SU-DHL-6 (cell line): Measurements from ENCODE around the gene ANO6.

ENCODE experiments used
- H2AFZ ChIP-seq: fragments of 200-600 bp; sonication (generic); 2 replicates; pipeline ENCODE4 v1.6.1; 2014; ENCODE audit warnings: low read depth, mild to moderate bottlenecking, moderate library complexity, mixed read lengths, antibody characterized with exemption, low read length; ENCODE audit not compliant: severe bottlenecking
- H3F3A ChIP-seq: fragments of 200-600 bp; shearing (Covaris generic); 2 replicates; pipeline ENCODE4 v1.6.0; 2016; ENCODE audit warnings: antibody characterized with exemption, mild to moderate bottlenecking; ENCODE audit not compliant: insufficient read depth
- H3K27ac ChIP-seq: fragments of 200-600 bp; sonication (generic); 2 replicates; pipeline ENCODE4 v1.5.1; 2016; ENCODE audit warnings: low read depth, mild to moderate bottlenecking, low read length, moderate library complexity, mixed read lengths
- H3K27me3 ChIP-seq: fragments of 200-600 bp; sonication (generic), shearing (Covaris generic); 2 replicates; pipeline ENCODE4 v1.6.0; 2014; ENCODE audit warnings: mild to moderate bottlenecking, low read length
- H3K36me3 ChIP-seq: fragments of 200-600 bp; sonication (generic); 2 replicates; pipeline ENCODE4 v1.6.1; 2014; ENCODE audit warnings: mild to moderate bottlenecking, low read length, mixed read lengths
- H3K4me2 ChIP-seq: fragments of 300-600, 200-600 bp; shearing (Covaris generic), sonication (generic); 2 replicates; pipeline ENCODE4 v1.6.0; 2014; ENCODE audit warnings: low read length, low read depth, mild to moderate bottlenecking; ENCODE audit not compliant: poor library complexity, severe bottlenecking
- H3K4me3 ChIP-seq: fragments of 200-600 bp; sonication (generic); 2 replicates; pipeline ENCODE4 v1.5.1; 2014; ENCODE audit warnings: antibody characterized with exemption, low read length, mild to moderate bottlenecking, mixed read lengths; ENCODE audit not compliant: insufficient read depth, poor library complexity, severe bottlenecking
- H3K79me2 ChIP-seq: fragments of 200-600 bp; sonication (generic); 2 replicates; pipeline ENCODE4 v1.6.1; 2014; ENCODE audit warnings: mild to moderate bottlenecking, low read length, moderate library complexity; ENCODE audit not compliant: insufficient read depth
- H3K9ac ChIP-seq: fragments of 200-600 bp; sonication (generic); 2 replicates; pipeline ENCODE4 v1.7.0; 2014; ENCODE audit warnings: mild to moderate bottlenecking, low read length
- H3K9me2 ChIP-seq: fragments of 200-600 bp; sonication (generic); replicated peaks from 2 replicates; pipeline ENCODE4 v1.6.1; 2014; ENCODE audit warnings: low read length; ENCODE audit not compliant: insufficient read depth
- H3K9me3 ChIP-seq: fragments of 200-600 bp; sonication (generic); 2 replicates; pipeline ENCODE4 v1.6.1; 2014; ENCODE audit warnings: low read length, mixed read lengths; ENCODE audit not compliant: insufficient read depth
- H4K20me1 ChIP-seq: fragments of 200-600 bp; sonication (generic); 2 replicates; pipeline ENCODE4 v1.6.1; 2014; ENCODE audit warnings: low read depth, mild to moderate bottlenecking, antibody characterized with exemption, low read length, moderate library complexity, mixed read lengths
- EZH2phosphoT487 ChIP-seq: fragments of 200-600 bp; sonication (generic), shearing (Covaris generic); conservative IDR thresholded peaks from 2 replicates; pipeline ENCODE4 v1.6.1; 2018; ENCODE audit warnings: mild to moderate bottlenecking, antibody characterized with exemption, low read length, moderate library complexity, mixed read lengths
- TF ChIP-seq, protein P1 (sequence below): fragments of 200-600 bp; sonication (generic); IDR thresholded peaks from one replicate; pipeline ENCODE4 v1.5.1; 2017; ENCODE audit warnings: antibody characterized with exemption, mild to moderate bottlenecking, low read length, moderate library complexity; ENCODE audit not compliant: insufficient read depth, poor library complexity, severe bottlenecking

Gene ANO6

DNA sequence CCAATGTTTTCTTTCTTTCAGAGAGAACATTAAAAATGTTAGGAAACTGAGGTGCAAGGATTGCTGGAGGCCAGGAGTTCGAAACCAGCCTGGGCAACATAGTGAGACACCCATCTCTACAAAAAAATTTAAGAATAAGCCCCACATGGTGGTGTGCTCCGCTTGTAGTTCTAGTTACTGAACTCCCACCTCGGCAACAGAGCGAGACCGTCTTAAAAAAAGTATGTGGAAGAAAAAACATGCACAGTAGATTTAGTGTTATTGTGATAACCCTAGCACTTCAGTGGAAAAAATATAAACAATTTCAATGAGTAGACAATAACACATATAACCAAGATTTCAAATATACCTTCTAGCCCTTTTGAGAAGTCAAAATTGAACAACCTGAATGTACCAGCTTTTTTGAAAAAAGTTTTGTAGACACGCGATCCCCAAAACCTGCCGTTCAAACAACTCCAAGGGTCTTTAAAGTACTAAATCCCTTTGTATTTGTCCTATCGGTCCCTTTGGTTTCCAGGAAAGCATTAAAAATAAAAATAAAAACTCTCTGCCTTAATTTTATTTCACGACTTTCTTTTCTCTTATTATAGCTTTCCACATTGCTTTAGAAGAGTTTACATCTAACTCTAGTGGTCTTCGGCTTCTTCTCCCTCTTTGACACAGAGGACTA is 1.0 kb upstream of the ANO6 start:
- Histone ChIP-seq H3K79me2 (peaks cover 8% of the 10 kb centered on the region; the same call in 1 of the 2 replicates), H3K27me3 (no peaks in the 10 kb centered on the region), H3K27ac (peak overlapping the region; percentile 25; the same call in 1 of the 2 replicates), H3K9ac (peak overlapping the region; percentile 75), H2AFZ (peak overlapping the region; percentile 97), H4K20me1 (no peaks in the 10 kb centered on the region), H3K9me2 (no peaks in the 10 kb centered on the region), H3F3A (0 out of 2 replicates have a peak, but pooled peaks cover 16% of the 10 kb centered on the region), H3K4me3 (peak overlapping the region; percentile 83), H3K36me3 (no peaks in the 10 kb centered on the region), H3K9me3 (no peaks in the 10 kb centered on the region), H3K4me2 (peak overlapping the region; percentile 93)
- no peak for TF ChIP-seq EZH2phosphoT487
- TF ChIP-seq, protein P1, sequence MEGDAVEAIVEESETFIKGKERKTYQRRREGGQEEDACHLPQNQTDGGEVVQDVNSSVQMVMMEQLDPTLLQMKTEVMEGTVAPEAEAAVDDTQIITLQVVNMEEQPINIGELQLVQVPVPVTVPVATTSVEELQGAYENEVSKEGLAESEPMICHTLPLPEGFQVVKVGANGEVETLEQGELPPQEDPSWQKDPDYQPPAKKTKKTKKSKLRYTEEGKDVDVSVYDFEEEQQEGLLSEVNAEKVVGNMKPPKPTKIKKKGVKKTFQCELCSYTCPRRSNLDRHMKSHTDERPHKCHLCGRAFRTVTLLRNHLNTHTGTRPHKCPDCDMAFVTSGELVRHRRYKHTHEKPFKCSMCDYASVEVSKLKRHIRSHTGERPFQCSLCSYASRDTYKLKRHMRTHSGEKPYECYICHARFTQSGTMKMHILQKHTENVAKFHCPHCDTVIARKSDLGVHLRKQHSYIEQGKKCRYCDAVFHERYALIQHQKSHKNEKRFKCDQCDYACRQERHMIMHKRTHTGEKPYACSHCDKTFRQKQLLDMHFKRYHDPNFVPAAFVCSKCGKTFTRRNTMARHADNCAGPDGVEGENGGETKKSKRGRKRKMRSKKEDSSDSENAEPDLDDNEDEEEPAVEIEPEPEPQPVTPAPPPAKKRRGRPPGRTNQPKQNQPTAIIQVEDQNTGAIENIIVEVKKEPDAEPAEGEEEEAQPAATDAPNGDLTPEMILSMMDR, result no peak

DNA sequence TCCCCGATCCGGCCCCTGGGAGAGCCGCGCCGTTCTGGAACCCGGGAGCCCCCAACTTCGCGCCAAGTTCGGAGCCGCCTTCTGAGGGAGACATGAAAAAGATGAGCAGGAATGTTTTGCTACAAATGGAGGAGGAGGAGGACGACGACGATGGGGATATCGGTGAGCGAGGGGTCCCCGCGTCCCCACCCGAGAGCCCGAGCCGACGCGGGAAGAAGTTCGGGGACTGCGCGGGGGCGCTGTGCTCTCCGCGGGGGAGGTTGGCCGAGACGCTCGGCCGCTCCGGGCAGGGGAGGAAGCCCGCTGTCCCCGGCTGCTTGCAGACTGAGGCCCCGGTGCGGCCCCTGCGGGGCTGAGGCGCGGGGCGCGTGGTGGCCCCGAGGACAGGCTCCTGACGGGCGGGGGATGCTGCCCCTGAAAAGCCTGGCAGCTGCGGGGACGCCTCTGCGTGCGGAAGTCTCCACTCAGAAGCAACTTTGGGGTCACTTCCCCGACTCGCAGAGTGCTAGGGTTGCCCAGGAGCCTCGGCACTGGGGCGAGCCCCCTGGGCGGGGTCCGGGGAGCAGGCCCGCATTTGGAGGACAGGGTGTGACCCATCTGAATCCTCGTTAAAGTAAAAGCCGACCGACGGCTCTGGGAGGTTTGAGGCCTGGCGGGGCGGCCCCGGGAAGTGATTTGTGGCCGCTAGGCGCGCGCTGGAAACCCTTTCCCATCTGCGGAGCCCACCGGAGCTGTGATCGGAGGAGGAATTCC is 511 bp downstream of the ANO6 start:
- H4K20me1 ChIP-seq, result no peaks in the 10 kb centered on the region
- H3K36me3 ChIP-seq, result no peaks in the 10 kb centered on the region
- H3F3A ChIP-seq, result 0 out of 2 replicates have a peak, but pooled peaks cover 16% of the 10 kb centered on the region
- H3K27me3 ChIP-seq, result no peaks in the 10 kb centered on the region
- peak overlapping the region; percentile 97 for H2AFZ ChIP-seq
- H3K9me2 ChIP-seq, result no peaks in the 10 kb centered on the region
- TF ChIP-seq EZH2phosphoT487, result no peak
- TF ChIP-seq, protein P1, result peak; percentile 21
- no peaks in the 10 kb centered on the region for H3K9me3 ChIP-seq
- peak overlapping the region; percentile 75 for H3K9ac ChIP-seq
- H3K27ac ChIP-seq, result peak overlapping the region; percentile 78
- H3K4me3 ChIP-seq, result peak overlapping the region; percentile 83
- peaks cover 16% of the 10 kb centered on the region for H3K79me2 ChIP-seq
- peak overlapping the region; percentile 93 for H3K4me2 ChIP-seq

DNA sequence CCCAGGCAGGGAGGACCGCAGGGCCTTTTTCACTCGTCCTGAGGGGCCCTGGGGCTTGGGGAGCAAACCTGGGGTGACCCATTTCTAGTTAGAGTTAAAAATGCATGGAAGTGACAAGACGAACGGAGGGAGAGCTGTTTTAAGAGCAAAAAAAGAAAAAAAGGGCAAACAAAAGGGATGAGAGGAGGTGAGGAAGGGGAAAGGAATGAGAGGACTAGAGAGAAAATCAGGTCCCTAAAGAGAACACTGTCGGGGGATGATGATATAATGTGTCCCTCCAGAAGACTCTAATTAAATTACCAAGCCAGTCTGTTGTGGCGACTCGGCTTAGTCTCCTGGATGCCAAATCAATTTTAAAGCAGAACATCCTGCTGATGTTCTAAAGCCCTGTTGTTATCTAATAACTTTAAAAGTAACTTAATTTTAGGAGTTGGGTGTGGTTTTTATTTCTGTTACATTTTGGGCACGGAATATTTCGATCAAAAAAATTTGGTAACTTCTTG is 1.1 kb downstream of the ANO6 start:
- Histone ChIP-seq H4K20me1 (no peaks in the 10 kb centered on the region), H3F3A (0 out of 2 replicates have a peak, but pooled peaks cover 16% of the 10 kb centered on the region), H3K79me2 (peaks cover 16% of the 10 kb centered on the region), H2AFZ (peak overlapping the region; percentile 97), H3K4me3 (peak overlapping the region; percentile 83), H3K27ac (no peak overlapping the region), H3K9ac (peak overlapping the region; percentile 75), H3K4me2 (peak overlapping the region; percentile 93), H3K9me3 (no peaks in the 10 kb centered on the region), H3K27me3 (no peaks in the 10 kb centered on the region), H3K36me3 (no peaks in the 10 kb centered on the region), H3K9me2 (no peaks in the 10 kb centered on the region)
- TF ChIP-seq EZH2phosphoT487, result no peak
- TF ChIP-seq, protein P1, result no peak
